Subcutaneous adipose tissue (tissue), 4 donors: ENCODE data around the gene SSBP4. TPM values are rescaled to one million over a fixed set of nuclear protein-coding genes. Genes with fewer than 3 reads are reported as not detected.

Source experiments
- CTCF ChIP-seq: fragments of 450-650 bp; IDR thresholded peaks from one replicate; pipeline ENCODE4 v1.5.1; 2016; ENCODE audit warnings: low read depth, mild to moderate bottlenecking, control low read depth, antibody characterized with exemption, moderate library complexity
- total RNA-seq, 4 donors: library from RNA; depleted of rRNA; stranded (reverse); fragments of >200 nt; gene quantifications; one replicate each; pipeline ENCODE4 v1.1.0, GENCODE V29; 2016

Gene SSBP4
- total RNA-seq, 4 donors from 2014 or later: 19.8 to 32.0 (median 23.1) TPM

DNA sequence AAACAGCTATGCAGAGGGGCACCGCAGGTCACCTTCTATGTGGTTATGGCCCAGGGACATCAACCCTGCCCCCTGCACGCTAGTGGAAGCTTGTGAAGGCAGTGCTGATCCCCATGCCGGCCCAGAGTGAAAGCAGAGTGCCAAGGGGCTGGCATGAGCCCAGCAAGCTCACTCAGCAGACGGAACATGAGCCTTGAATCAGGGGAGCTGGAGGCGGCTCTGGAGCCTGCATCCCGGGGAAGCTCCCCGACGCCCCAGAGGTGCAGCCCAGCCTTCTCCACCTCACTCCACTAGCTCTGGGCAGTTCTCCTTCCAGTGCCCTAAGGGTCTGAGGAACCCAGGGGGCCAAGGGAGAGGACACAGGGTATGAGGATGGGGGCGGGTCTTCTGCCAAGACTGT, 37.8 kb downstream of the SSBP4 start:
- TF ChIP-seq CTCF: no peak

DNA sequence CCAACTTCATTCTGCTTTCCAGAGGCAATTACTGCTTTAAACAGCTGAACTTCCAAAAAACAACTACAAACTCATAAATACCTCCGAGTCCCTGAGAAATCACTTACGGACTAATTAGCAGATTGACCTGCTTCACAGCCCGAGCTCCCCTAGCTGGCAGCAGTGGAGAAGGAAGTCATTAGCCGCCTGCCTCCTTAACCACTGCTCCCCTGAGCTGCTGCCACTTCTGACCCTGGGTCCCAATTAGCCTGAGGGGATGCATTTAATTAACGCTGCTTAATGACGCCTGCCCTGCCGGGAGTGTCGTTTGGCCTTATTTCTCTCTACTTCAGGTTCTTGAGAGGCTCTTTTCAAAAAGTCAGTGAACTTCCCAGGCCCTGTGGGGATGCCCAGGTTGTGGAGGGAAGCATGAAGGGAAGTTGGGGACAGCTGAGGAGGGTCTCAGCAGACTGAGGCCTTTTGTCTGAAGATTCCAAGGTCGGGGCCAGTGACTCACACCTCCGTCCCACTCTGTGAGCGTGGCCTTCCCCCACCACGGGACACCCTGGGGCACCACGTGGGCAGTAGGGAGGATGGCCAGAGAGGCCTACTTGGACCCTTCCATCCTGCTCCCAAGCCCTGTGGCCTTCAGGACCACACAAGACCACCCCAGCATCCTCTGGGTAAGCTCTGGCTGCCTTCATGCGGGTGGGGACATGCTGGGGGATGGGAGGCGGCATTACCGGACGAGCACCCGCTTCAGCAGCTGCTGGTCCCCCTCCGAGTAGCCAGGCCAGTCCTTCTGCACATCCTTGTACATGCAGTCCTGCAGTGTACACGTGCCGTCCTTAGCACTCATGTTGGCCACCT, 38.5 kb downstream of the SSBP4 start:
- TF ChIP-seq CTCF: no peak

- no peak for TF ChIP-seq CTCF
These were observed 41.7 kb downstream of the SSBP4 start for GRCh38 chr19:18460900-18461299.

GRCh38 chr19:18461471-18461870, 42.3 kb downstream of the SSBP4 start:
- no peak for TF ChIP-seq CTCF

DNA sequence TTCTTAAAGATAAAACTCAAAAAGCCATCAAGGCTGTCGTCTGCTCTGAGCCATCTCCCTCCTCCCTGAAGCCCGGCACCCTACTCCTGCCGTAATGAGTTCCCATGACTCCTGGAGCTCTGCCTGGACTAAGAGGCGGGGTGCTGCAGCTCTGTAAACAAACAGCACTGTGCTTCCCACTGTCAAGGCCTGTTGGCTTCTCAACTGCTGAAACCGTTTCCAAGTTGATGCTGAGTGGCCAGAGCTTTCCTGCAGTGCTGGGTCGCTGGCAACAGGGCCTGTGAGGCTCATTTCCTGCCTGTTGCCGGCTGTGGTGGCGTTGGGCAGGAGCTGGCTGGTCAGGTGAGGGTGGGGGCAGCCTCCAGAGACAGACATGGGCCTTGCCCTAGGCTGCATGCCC, 45.4 kb downstream of the SSBP4 start:
- no peak for TF ChIP-seq CTCF

- TF ChIP-seq CTCF: no peak
These were observed 46.2 kb downstream of the SSBP4 start for GRCh38 chr19:18465214-18465963.

DNA sequence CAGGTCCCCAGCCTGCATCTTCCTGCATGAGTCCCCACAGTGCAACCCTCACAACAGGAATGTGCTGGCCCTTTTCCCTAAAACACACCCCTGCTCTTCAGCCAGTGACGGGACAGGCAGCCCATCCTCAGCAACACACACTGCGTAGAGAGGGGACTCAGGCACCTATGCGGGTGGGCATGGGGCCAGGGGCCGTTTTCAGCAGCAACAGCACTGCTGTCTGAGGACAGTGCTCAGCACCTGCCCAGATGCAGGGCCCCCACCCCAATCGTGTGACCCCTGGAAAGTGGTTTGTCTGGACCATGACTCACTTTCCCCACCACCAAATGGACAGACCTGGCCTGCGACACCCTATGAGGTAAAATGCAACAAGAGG, 46.8 kb downstream of the SSBP4 start:
- TF ChIP-seq CTCF: no peak
